ENCODE data around the gene BORCS6. TPM values are rescaled to one million over a fixed set of nuclear protein-coding genes. Genes with fewer than 3 reads are reported as not detected.

BORCS6 gene
- total RNA-seq, 1 donor from 2014 or later = 4.6 TPM

DNA sequence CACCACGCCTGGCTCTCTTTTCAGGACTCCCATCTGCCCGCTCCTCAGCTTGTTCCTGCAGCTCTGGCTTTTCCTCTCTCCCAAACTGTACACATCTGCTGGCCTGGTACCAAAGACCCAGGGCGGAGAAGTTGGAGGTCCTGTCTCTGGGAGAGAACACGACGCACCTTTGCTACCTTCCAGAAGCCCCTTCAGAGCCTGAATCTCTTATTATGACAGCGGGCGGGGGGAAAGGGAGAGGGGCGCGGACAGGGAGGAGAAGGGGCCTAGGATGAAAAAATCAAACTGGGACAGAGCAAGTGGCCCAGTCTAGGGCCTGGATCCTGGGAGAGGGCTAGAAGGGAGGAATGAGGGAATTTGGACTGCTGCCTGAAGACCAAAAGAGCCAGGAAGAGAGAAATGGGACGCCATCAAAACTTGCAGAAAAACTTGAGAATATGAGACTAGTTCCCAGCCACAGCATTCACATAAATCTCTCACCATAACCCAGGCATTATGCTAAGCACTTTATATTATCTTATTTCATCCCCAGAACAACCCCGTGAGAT, 35.3 kb downstream of the BORCS6 start:
- no peak for DNase-seq

DNA sequence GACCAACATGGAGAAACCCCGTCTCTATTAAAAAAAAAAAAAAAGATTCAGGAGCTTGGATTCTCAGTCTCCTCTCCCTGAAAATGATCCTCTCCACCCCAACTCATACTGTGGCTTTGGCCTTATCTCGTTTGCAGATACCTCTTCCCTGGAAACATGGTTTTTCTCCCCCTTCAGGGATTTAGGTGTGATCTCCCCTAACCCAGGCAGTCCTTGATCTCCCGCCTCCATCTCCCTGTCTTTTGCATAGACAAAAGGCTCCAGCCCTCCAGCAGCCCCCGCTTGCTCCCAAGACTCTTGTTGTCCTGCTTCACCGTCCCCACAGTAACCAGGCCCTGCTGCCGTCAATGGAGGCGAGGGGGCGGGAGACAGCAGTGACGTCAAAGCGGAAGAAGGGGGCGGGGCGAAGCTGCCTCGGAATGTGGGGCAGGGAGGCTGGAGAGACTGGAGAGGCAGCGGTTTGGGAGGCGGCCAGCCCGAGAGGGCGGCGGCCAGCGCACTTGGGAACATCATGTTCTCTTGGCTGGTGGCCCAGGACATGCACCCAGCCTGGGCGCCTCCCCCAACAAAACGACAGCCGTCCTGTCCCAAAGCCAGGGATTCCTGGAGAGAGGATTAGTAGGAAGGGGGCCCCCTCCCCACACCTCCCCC, 35.9 kb downstream of the BORCS6 start:
- peak; percentile 99 for DNase-seq

DNA sequence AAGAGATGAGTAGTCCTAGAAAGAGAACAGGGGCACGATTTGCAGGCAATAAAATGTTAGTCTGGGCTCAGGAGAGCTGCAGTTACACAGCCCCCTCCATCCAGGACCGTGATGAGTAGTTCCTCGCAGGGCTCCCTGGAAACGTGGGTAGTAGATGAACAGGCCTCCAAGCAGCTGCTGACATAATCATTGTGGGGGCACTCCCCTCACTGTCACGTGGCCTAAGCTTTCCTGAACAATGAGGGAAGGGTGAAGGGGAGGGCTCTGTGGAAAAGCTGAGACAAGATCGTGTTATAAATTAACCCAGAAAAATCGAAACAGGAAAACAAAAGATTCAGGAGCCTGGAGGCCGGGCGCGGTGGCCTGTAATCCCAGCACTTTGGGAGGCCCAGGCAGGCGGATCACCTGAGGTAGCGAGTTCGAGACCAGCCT, 36.4 kb downstream of the BORCS6 start:
- DNase-seq = peak; percentile 96

DNA sequence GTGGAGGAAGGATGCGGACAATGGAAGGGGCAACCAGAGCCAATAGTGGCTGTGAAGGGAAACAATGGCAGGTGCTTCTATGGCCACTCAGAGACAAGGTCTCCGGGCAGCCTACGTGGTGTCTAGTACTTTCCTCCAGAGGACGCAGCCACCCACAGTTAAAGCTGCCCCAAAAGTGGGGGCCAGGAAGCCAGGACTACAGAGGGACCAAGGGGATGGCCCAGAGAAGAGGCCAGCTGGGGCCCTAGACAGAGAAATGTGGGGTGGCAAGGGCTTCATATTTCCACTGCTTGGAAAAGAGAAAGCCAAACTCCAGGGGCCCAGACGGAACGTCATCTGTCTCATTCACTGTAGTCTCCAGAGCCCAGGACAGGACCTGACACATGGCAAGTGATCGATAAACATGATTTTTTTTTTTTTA, 36.9 kb downstream of the BORCS6 start:
- DNase-seq = no peak

- DNase-seq = peak; percentile 82
These were observed 37.7 kb downstream of the BORCS6 start, which contains the start of gene PER1 for GRCh38 chr17:8152112-8152775. Gene PER1 (minus strand): TSS chr17:8152404. CDS start chr17:8150706, 1,698 bp downstream.

GRCh38 chr17:8151641-8152111, 38.3 kb downstream of the BORCS6 start:
- peak; percentile 65 for DNase-seq

- peak; percentile 93 for DNase-seq
These were observed 38.8 kb downstream of the BORCS6 start for GRCh38 chr17:8151120-8151640.

GRCh38 chr17:8150194-8151119, 39.5 kb downstream of the BORCS6 start:
- DNase-seq = no peak

DNA sequence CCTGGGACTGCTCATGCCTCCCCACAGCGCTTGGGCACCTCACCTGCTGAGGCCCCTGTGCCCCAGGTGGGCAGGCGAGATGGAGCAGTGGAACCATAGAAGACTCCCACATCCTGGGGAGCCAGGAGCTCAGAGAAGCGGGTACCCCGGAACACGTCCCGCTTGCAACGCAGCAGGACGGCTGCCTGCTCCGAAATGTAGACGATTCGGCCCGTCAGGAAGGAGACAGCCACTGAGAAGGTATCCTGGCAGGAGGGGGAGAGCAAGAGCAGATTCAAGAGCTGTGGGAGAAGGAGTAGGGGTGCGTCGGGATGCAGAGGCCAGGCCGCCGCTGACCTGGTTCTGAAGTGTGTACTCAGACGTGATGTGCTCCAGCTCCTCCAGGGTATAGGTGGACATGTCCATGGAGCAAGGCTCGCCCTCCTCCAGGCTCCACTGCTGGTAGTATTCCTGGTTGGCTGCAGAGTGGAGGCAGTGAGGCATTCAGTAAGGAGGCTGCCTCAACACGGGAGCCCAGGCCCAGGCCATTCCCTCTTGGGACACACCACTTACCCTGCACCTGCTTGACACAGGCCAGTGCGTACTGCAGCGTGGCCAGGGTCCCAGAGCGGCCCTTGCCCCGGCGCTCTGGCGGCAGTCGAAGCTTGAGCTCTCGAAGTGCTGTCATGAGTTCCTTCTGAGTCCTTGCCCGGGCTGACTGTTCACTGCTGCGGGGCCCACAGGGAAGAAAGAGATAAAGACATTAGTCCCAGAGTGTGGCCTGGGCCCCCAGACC, 40.4 kb downstream of the BORCS6 start:
- DNase-seq = no peak

DNA sequence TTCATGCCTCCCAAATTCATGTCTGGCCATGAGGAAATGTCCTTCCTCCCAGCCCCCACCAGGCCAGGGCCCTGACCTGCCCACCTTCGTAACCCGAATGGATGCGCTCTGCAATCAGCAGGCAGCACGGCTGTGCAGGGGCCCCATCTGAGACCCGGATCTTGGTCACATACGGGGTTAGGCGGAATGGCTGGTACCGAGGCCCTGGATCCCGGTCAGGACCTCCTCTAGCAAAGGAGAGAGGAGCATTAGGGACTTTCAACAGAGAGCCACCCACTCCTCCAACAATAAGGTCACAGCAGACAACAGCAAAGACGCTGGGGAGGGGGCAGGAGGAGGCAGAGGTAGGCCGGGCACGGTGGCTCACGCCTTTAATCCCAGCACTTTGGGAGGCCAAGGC, 41.4 kb downstream of the BORCS6 start:
- no peak for DNase-seq

DNA sequence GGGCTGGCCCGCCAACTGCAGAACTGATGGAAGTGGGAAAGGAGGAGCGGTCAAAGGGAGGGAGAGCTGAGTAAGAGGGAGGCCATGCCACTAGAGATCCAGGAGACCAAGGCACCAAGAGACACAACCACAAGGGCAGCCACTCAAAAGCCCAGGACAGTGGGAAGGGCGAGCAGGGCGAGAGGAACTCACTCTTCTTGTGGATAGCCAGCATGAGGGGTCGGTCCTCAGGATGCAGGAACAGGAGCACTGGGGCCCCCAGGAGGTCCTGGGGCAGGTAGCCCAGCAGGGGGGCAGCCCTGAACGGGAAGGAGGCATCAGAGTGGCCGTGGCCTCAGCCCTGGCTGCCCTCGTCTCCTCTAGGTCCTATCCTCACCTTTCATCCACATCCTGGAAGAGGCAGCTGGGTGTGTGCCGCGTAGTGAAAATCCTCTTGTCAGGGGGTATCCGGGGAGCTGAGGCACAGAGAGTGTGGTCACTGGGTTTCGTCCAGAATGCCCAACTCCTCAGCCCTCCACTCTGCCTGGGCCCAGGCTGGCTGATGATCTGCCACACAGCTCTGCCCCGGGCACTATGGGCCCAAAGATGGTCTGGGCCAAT, 42.1 kb downstream of the BORCS6 start:
- DNase-seq = no peak

DNA sequence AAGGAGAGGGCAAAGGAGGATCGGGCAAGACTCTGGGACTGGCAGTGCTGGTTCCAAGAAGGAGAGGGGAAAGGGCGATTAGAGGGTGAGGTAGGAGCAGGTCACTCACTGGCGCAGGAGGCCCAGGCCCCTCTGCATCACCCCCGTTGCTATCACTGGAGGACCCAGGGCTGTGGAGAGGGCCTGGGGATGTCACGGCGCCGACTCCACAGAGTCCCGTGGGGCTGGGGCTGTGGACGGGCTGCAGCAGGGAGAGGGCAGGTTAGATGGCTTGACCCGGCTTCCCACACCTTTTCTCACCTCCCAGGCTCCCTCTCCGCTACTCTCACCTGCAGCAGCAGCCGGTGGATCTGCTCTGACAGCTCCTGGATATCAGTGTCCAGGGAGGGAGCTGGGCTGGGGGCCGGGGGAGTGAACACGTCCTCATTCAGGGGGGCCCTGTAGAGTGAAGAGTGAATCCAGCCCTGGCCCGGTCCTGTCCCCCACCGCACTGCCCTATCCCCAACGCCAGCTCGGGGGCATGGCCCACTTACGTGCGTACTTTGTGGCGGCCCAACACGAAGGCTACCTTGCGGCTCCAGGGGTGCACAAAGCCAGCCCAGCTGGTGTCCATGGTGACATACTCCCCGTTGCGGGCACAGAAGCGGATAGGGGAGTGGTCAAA, 42.7 kb downstream of the BORCS6 start:
- no peak for DNase-seq

DNA sequence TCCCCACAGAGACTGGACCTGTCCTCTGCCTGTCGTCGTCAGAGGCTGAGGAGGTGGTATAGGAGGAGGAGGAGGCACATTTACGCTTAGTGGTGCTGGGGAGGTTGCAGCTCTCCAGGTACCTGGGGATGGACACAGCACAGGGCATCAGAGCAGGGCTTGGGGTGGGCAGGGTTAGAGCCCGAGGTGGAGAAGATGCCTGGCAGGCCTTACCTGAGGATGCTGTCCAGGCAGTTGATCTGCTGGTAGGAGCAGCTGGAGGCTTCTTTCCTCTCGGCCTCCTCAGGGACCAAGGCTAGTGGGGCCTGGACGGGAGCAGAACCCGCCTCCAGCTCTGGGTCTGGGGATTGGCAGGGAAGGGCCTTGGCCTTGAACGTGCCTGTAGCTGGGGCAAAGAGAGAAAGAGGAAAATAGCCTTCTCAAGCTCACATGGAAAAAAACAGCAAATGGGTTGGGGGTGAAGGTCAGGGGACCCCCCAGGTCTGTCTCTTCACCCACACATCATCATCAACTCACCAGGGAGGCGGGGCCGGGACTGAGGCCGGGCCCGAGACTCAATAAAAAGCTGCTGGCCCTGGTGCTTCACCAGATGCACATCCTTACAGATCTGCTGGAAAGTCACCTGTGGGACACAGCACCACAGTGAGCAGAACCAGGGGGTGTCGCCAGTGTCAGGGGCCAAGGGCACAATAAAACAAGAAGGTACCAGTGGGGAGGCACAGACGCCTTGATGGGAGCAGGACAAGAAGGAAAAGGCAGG, 43.4 kb downstream of the BORCS6 start:
- DNase-seq = no peak

- no peak for DNase-seq
These were observed 44.2 kb downstream of the BORCS6 start for GRCh38 chr17:8145811-8146210.

DNA sequence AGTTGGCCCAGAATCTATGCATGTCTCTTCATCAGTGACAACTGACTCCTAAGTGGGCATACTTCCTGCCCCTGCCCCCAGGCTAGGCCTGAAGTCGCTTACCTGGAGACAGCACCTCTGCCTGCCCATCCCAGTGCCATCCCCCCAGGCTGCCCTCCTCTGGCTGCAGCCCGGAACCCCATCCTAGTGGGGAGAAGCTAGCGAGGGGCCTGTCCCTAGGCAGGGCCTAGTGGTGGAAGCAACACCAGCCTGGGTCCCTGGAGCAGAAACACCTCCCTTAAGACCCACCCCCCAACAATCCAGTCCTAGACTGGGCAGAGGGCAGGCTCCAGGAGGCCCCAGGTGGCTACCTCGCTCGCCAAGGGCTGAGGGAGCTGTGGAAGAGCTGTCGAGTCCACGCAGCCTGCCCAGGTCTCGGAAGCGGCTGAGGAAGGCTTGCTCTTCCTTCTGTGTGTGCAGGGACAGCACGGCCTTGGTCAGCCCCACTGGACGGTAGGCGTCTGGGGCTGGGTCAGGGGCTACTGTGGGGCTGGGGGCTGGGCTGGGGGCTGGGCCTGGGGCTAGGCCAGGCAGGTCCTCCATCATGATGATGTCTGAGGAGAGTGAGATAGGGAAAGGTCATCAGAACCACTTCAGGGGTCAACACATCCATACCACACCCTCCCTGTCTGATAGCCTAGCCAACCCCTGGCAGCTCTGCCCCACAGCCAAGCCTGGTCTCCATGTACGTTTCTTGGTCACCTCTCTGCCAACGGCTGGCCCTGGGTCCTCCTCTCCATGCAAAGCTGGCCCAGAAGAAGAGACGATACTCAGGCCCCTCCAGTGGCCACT, 45.4 kb downstream of the BORCS6 start:
- no peak for DNase-seq

DNA sequence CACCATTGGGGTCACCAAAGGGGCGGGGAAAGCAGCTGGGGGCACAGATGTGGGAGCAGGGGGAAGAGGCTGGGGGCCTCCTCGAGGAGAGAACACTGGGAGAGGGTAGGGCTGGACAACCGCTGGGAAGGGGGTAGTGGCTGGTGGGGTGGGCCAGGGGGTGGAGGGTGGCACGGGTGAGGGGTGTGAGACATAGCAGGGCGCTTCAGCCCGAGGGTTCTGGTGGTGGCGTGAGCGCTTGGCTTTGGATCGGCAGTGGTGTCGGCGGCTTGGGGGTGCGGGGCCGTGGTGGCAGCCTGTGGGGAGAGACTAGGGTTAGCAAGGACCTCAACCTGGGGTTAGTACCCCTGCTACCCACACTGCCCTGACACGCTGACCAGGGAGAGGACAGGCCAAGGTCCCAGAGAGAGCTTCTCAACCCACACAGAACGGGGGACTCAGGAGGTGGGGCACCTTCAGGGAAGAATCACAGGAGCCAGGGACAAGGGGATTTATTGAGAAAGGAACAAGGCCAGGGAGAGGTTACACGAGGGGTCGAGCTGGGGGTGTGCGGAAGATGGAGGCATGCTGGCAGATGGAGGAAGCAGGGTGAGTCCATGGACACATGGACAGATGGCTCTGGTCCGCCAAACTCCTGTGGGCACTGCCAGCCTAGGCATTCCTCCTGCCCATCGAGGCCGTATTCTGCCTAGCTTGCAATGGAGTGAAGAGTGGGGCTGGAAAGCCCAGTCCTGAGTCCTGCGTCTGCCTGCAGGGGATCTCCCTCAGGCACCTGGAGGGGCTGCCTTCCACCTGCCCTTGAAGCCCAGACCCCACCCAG, 46.2 kb downstream of the BORCS6 start:
- DNase-seq = no peak

DNA sequence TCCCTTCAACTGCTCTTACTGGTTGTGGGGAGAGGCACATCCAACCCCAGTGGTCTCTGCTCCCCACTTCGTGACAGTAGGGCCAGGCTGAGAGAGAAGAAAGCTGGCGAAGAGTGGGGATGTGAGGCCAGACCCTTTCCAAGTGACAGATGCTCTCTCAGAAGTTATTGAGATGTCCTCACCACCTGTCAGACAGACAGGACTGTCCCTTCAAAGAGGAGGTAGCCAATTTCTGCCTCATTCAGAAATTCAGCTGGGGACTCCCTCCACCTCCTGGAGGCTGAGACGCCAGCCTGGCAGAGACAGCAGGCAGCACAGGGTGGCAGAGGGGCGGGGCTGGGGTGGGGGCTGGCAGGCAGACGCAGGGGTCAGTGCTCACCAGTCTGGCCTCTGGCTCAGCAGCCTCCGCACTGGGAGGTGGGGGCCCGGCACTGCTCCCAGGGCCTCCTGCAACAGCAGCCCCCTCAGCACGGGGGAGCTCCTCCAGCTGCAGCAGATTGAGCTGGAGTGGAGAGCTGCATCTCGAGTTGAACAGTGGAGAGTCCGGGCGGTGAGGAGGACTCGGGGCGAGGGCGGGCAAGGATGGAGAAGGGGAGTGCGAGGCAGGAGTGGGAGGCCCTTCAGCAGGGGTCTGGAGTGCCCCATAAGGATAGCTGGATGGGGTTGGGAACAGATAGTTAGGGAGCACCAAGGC, 46.9 kb downstream of the BORCS6 start:
- no peak for DNase-seq

Measured in skin of body (tissue), 2 donors.